Renal cortical epithelial cell (primary cell): Measurements from ENCODE around the gene SRL. TPM values are rescaled to one million over a fixed set of nuclear protein-coding genes. Genes with fewer than 3 reads are reported as not detected.
"Not testable (repeated sequence)": the region's sequence is repeated elsewhere in the genome, so short reads cannot be mapped to it uniquely, and the experiment has no call there.

Experiments
- DNase-seq: peaks from one replicate; pipeline ENCODE4 v3.0.0-alpha.2; 2011; ENCODE audit warnings: low read depth
- total RNA-seq: library from RNA; depleted of rRNA; stranded (reverse); fragments of >200 nt; gene quantifications from 2 replicates; pipeline ENCODE4 v1.2.3, GENCODE V29; 2014

Gene SRL
- total RNA-seq, 1 donor from 2014 or later, result 0.20 TPM

- no peak for DNase-seq
These were observed 14.9 kb downstream of the SRL start for GRCh38 chr16:4227040-4227332.

GRCh38 chr16:4226251-4227039 lies 15.4 kb downstream of the SRL start:
- DNase-seq, result no peak

GRCh38 chr16:4225075-4225474 lies 16.8 kb downstream of the SRL start:
- DNase-seq, result no peak

- no peak for DNase-seq
These were observed 21.5 kb downstream of the SRL start for GRCh38 chr16:4220358-4220757.

GRCh38 chr16:4218202-4218601 lies 23.7 kb downstream of the SRL start:
- DNase-seq, result no peak

GRCh38 chr16:4217204-4218131 lies 24.4 kb downstream of the SRL start:
- DNase-seq, result no peak

GRCh38 chr16:4216596-4216995 lies 25.3 kb downstream of the SRL start:
- no peak for DNase-seq

GRCh38 chr16:4215106-4215505 lies 26.8 kb downstream of the SRL start:
- no peak for DNase-seq

- DNase-seq, result peak; percentile 100
These were observed 27.7 kb downstream of the SRL start for GRCh38 chr16:4214215-4214621.

GRCh38 chr16:4213737-4214136 lies 28.1 kb downstream of the SRL start:
- DNase-seq, result peak; percentile 87

- DNase-seq, result peak; percentile 86
These were observed 29.0 kb downstream of the SRL start for GRCh38 chr16:4212934-4213296.

GRCh38 chr16:4212211-4212933 lies 29.5 kb downstream of the SRL start:
- no peak for DNase-seq

- not testable (repeated sequence) for DNase-seq
These were observed 30.3 kb downstream of the SRL start for GRCh38 chr16:4211445-4212210.

- DNase-seq, result peak; percentile 10
These were observed 32.2 kb downstream of the SRL start for GRCh38 chr16:4209666-4210065.

- no peak for DNase-seq
These were observed 33.5 kb downstream of the SRL start for GRCh38 chr16:4208341-4208751.

GRCh38 chr16:4207683-4208340 lies 34.1 kb downstream of the SRL start:
- DNase-seq, result no peak

- DNase-seq, result no peak
These were observed 34.7 kb downstream of the SRL start for GRCh38 chr16:4207229-4207628.

GRCh38 chr16:4206680-4207079 lies 35.2 kb downstream of the SRL start:
- DNase-seq, result no peak

- no peak for DNase-seq
These were observed 35.9 kb downstream of the SRL start for GRCh38 chr16:4205971-4206370.

- no peak for DNase-seq
These were observed 37.4 kb downstream of the SRL start for GRCh38 chr16:4204521-4204920.

- DNase-seq, result no peak
These were observed 38.1 kb downstream of the SRL start for GRCh38 chr16:4203748-4204147.
